K562 (cell line): ENCODE measurements around the gene KRTAP5-4.
"Not testable (repeated sequence)": the region's sequence is repeated elsewhere in the genome, so short reads cannot be mapped to it uniquely, and the experiment has no call there.

Experiments used
- CCNT2 ChIP-seq: IDR thresholded peaks from 2 replicates; pipeline ENCODE4 v1.6.1; 2011; ENCODE audit warnings: borderline replicate concordance, low read depth, mild to moderate bottlenecking, moderate library complexity, mixed read lengths, low read length; ENCODE audit not compliant: insufficient read length; ENCODE audit errors: extremely low read depth
- FOXK1 ChIP-seq: sonication (generic); formaldehyde crosslinking; IDR thresholded peaks from 2 replicates; pipeline ENCODE4 v1.8.0; 2022; ENCODE audit warnings: missing genetic modification reagents, mild to moderate bottlenecking, borderline replicate concordance
- IRF2 ChIP-seq: sonication (generic); formaldehyde crosslinking; IDR thresholded peaks from 2 replicates; pipeline ENCODE4 v1.8.1; 2022; ENCODE audit warnings: mild to moderate bottlenecking, missing genetic modification reagents
- KDM5B ChIP-seq: fragments of 200-600 bp; sonication (generic); IDR thresholded peaks from 2 replicates; pipeline ENCODE4 v1.6.1; 2012; ENCODE audit warnings: low read depth, mild to moderate bottlenecking, moderate library complexity, low read length, control low read depth, inconsistent platforms; ENCODE audit not compliant: insufficient replicate concordance
- NFATC3 ChIP-seq: fragments of 450-650 bp; IDR thresholded peaks from 2 replicates; pipeline ENCODE4 v1.6.1; 2017; ENCODE audit warnings: mild to moderate bottlenecking
- PHB ChIP-seq: fragments of 250-450 bp; sonication (Bioruptor Pico); IDR thresholded peaks from 2 replicates; pipeline ENCODE4 v1.5.0; 2021
- POLR2A ChIP-seq: fragments of 450-650 bp; conservative IDR thresholded peaks from 2 replicates; pipeline ENCODE4 v1.6.1; 2016
- POLR2AphosphoS2 ChIP-seq: IDR thresholded peaks from 2 replicates; pipeline ENCODE4 v1.6.1; 2012; ENCODE audit warnings: low read length, improper control_type of control experiment
- RBM22 ChIP-seq: fragments of 200-400 bp; formaldehyde crosslinking; IDR thresholded peaks from 2 replicates; pipeline ENCODE4 v1.6.1; 2018; ENCODE audit warnings: low read length, low read depth; ENCODE audit not compliant: poor library complexity, severe bottlenecking
- SMARCC2 ChIP-seq: fragments of 450-650 bp; IDR thresholded peaks from 2 replicates; pipeline ENCODE4 v1.6.1; 2017; ENCODE audit warnings: antibody characterized with exemption, moderate library complexity, mild to moderate bottlenecking, low read depth
- ZNF280A ChIP-seq: fragments of 450-650 bp; IDR thresholded peaks from 2 replicates; pipeline ENCODE4 v1.6.1; 2018; ENCODE audit warnings: mild to moderate bottlenecking, low read depth; ENCODE audit not compliant: partially characterized antibody
- TF ChIP-seq, protein P1 (sequence below), 3 experiments: IDR thresholded peaks in 2 of 3; conservative IDR thresholded peaks in 1 of 3; 2 replicates each; pipeline ENCODE4 v1.5.1; 2011 to 2012; ENCODE audit warnings: low read length in 3 of 3, mild to moderate bottlenecking in 3 of 3, control low read depth in 2 of 3, improper control_type of control experiment in 1 of 3, inconsistent platforms in 1 of 3, low read depth in 1 of 3, mixed read lengths in 1 of 3, moderate library complexity in 1 of 3; ENCODE audit not compliant: insufficient read depth in 2 of 3

DNA sequence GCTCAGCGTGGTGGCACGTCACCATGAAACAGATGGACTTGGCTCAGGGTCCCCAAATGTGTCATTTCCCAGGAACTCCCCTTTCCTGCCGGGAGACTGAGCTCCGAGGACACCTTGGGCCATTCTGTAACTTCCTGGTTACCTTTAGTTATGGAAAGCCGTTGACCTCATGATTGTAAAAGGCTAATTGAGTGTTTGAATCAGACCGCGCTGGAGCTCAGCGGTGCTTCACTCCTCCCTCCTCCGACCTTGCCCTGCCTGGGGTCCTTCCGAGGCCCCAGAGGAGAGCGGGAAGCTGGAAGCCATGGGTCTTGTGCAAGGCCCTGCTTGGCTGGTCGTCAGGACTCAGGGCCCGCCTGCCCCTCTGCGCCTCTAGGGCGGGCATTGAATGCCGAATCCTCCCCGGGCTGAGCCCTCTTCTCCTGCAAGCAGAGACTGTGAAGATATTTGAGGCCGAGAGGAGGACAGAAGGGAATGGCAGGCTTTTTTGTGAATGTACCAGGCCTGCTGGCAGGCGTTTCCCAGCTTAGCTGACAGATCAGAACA, 25.3 kb downstream of the KRTAP5-4 start:
- TF ChIP-seq PHB (CRISPR knock-in tag); POLR2AphosphoS2; ZNF280A; POLR2A; SMARCC2; CCNT2; KDM5B; RBM22; FOXK1 (CRISPR knock-in tag); IRF2 (CRISPR knock-in tag); NFATC3: not testable (repeated sequence)
- TF ChIP-seq, protein P1, sequence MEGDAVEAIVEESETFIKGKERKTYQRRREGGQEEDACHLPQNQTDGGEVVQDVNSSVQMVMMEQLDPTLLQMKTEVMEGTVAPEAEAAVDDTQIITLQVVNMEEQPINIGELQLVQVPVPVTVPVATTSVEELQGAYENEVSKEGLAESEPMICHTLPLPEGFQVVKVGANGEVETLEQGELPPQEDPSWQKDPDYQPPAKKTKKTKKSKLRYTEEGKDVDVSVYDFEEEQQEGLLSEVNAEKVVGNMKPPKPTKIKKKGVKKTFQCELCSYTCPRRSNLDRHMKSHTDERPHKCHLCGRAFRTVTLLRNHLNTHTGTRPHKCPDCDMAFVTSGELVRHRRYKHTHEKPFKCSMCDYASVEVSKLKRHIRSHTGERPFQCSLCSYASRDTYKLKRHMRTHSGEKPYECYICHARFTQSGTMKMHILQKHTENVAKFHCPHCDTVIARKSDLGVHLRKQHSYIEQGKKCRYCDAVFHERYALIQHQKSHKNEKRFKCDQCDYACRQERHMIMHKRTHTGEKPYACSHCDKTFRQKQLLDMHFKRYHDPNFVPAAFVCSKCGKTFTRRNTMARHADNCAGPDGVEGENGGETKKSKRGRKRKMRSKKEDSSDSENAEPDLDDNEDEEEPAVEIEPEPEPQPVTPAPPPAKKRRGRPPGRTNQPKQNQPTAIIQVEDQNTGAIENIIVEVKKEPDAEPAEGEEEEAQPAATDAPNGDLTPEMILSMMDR (IDR thresholded peaks at IDR 0.05 in 2 of 3, conservative IDR thresholded peaks at IDR 0.05 in 1 of 3; ENCODE audit: insufficient read depth in 2 of 3, low read depth in 1 of 3, low read length in 3 of 3): not testable (repeated sequence)
